Activated gamma-delta T cell treated with anti-CD3 and anti-CD28 coated beads, Interleukin-2, amount 50 U/mL, for 16 hours (primary cell): Measurements from ENCODE around the gene WBP11.

Experiments used
- DNase-seq: peaks from one replicate; pipeline ENCODE4 v3.0.0-alpha.2; 2020; ENCODE audit warnings: low read depth

The WBP11 gene

DNA sequence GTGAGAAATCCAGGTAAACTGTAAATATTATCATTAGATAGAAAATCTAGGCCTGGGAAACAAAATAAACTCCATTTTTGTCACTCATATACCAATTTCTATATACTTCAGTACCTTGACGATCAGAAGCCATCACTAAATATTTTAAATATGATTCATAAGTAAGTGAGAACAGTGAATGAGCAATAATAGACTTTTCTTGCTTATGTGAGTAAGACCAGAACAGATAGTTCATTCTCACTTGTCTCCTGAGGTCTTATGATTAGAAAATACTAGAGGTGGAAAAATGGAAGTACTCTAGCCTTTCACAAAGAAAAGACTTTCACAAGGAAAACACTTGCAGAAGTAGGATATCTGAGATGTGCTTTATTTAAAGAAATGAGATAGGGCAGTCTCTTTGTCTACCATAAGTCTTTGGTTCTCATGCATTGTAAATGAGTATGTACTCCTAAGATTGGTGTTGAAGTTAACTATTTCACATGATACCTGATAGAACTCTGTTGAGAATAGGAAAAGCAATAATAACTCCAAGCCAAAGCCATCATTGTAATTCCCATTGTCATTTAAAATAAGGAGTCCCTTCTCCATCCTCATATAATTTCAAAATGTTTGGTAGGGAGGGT, 20.8 kb upstream of the WBP11 start:
- no peak for DNase-seq

DNA sequence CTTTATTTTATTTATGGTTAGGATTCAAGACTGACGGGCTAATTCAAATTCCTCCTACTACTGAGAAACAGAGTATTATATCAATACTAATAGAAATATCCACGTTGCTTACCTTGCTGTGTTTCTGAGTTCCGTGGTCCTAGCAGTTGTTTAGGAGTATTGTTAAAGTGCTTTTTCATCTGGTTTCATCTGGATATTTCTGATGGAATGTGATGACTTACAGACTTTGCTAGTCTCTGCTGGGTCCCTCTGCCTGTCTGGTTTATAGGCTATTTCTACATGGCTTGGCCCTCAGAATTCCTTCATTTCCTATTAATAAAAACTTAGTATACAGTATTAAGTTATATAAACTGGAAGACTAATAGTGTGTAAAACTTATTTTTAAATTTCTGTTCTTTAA, 10.7 kb upstream of the WBP11 start, which contains the start of gene SMCO3:
TSS of gene SMCO3 (minus strand) at position 169 of the 400 bp plus-strand sequence. CDS start 7,502 bp downstream, outside the sequence.
- DNase-seq, result no peak

DNA sequence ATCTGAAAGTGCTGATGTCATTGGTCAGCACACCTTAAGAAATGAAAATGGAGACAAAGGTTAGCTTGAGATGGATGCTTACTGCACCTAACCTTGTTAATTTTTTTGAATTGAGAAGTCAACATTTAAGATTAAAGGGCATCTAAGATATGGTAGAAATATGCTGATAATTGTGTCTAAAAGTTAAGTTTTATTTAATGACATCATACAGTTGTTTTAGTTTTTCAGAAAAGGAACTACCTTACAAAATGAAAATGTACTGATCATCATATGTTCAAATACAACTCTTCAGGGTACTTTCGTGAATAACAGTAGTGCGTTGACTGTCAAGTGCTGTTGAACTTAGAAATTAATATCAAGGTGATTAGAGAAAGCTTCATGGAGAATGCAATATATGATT, 8.2 kb upstream of the WBP11 start:
- no peak for DNase-seq

DNA sequence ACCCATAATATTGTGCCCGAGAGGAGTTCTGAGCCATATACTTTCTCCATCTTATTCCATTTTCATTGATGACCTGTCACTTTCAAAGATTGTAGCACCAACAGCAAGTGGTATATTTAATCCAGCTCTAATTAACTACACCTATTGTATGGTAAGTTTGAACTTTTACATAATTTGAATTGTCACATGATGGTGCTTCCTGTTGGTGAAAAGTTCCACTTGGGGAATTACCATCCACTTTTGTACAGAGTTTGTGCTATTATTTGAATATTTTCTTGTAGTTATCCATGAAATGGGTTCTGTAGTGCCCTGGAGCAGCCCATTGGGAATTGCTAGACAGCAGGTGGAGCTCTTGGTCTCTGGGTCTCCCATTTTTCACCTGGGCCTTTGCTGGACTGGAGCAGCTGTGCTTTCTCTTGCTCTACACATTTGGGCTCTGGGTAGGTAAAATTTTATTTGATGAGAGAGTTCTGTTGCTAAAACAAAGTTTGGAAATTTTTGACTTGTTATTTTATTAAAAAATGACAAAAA, 7.7 kb upstream of the WBP11 start:
- DNase-seq, result no peak

DNA sequence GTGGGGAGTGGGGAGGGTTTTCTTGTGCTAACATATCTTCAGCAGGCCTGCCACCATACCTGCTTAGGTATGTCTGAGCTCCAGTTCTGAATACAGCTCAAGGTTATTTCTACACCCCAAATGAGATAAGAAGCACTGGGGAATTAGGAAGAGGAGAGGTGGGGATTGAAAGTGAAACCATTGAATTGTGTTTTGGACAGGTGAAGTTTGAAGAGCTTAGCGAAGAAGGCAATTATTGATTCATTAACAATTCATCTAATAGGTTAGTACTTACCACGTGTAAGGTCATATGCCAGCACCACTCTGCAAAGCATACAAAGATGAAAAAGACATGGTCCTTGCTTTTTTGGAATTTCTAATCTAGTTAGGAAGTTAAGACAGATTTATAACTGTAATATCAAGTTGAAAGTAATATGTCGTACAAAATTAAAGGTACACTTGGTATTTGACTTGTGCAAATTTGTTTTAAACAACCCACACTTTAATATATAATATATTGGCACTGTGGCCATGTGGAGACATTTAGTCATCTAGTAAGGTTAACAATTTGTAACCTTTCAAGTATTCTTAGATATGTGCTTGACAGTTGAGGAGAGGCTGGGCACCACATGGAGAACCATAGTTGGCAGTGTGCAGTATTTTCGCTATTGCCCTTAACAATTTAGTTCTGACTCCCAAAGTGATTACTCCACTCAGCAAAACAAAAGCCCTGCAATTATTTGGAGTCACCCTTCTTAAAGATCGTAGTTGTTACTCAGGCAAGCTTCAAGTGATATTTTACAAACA, 7.1 kb upstream of the WBP11 start:
- DNase-seq, result no peak

DNA sequence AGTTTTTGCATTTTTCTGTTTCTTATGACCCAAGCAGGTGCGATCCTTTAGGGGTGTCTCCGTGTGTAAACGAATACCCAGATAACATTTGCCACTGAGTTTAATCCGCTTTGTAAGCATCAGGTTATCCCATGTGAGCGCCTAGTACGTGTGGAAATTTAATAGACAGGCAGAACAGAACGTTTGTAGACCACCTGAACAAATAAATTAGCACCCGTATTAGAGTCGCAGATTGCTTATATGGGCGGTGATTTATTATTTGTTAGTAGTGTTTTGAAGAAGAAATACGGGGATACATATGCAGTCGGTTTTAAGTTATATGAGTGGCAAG, 517 bp upstream of the WBP11 start:
- DNase-seq, result no peak

DNA sequence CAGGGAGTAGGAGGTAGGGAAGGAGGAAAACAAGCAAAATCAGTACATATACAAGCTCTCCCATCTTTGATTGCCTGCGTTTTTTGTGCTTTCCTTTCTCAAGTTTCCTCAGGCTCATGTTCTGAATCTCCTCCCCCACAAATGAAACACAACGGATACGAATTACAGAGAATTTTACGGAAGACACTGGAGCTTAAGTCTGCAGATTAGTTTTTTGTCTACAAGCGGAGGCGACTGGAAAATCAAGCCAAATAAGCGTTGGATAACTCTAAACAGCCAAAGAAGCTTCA, 612 bp downstream of the WBP11 start:
- DNase-seq, result no peak

DNA sequence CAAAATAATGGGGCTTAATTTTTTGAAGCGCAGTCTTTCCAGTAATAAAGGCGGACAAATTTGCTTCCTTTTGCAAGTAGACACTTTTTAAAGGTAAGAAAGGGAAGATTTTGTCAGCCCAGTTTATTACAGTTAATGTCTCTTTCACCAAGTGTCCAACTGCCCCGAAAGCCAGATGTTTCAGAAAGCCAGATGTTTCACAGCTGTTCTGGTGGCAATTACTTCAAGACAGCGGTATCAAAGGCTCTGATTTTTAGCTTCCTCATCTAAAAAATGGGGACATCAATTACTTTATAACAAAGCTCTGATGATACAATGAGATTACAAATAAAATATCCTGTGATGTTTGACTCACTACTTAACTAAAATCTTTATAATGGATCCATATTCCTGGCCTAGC, 1.0 kb downstream of the WBP11 start:
- DNase-seq, result no peak

DNA sequence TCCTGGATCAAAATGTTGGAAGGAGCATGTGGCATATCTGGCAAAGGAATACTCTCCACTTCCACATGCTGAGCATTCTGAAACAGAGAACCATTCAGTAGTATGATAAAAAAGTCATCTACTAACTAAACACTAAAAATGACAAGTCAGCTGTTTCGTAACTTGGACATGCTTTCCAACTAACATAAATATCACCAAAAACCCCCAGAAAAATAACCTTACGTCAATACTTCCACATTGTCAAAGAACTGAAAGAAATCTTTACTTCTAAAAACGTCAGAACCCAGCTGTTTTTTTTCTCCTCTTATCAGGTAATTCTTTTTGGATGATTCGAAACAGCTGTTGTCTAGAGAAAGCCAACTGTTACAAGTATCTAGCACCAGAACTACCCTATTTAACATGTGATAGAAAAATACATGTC, 8.2 kb downstream of the WBP11 start:
- no peak for DNase-seq

DNA sequence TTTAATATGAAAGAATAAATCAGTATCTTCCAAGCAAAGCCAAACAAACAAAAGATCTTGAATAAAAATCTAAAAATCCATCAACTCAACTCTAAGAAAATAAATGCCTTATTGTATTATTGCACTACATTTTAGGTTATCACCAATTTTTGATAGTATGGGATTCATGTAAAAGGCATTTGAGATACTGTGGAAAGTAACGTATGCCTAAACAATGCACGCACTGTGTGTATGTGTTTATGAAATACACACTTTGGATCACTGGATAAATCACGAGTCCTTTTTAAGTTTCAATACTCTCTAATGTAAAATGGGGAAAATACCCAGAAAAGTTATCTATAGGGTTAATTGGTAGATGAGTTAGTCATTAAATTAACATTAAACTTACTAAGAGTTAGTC, 17.7 kb downstream of the WBP11 start:
- DNase-seq, result no peak

DNA sequence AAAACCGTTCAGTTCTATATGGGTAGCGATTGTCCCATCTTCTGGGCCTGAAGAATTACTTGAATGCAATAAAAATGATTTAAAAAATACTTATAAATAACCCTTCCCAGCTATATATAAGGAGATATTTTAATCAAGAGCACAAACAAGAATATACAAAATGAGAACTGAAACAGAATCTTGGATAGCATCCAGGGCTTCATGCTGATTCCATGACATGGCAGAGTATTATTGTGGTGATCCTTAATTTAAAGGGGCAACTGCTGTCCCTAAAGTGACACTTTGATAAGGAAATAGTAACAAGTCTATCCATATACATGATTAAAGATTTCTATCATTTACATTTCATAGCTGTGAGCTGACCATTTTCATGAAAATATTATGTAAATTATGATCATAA, 18.8 kb downstream of the WBP11 start:
- DNase-seq, result no peak

DNA sequence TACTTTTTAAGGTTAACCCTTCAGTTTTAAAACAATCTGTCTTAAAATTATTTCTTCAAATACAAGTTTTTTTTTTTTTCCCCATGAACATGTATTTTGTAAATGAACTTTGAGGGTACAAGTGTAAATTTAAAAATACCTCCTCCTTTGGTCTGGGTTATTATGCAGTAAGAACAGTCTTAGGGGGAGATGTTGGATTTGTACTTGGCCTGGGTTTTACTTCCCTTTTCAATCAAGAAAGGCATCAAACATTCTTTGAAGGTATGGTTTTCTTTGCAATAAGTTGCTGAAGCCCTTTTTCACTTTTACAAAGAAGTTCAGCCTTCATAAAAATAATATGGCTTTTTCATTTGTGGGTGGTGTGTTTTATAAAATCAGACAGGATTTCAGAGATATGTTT, 20.5 kb downstream of the WBP11 start:
- DNase-seq, result no peak

DNA sequence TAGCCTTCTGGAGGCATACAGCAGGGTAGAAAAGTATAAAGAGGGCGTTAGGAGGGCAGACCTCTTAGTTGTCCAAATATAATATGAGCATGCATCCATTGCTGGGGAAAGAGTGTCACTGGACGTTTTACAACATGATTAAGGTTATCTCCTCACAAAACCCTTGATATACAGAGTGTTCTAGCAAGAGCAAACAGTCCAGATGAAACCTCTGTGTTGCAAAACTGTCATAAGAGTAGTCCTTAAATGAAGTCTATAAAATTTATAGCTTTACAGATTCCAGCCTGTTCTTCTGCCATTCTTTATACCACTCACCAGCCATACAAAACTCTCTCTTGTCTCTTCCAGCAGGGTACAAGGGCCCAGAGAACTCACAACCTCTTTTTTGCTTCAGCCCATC, 21.7 kb downstream of the WBP11 start:
- DNase-seq, result no peak

DNA sequence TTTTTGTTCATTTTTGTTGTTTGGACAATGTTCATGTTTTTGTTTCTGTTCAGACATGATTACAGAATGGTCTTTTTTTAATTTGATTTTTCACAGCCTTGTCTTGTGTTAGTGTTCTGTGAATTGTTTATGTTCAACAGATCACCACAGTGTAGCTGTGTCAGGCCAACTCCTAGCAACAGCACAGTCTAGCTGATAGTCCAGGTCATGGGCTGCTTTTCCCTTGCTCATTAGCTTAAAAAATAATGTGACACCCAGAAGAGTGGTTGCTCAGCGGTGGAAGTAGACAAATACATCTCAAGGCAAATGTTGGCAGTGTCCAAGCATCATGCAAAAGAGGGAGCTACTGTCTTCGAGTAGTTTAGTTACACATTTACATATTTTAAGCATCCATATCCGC, 22.4 kb downstream of the WBP11 start:
- DNase-seq, result no peak

DNA sequence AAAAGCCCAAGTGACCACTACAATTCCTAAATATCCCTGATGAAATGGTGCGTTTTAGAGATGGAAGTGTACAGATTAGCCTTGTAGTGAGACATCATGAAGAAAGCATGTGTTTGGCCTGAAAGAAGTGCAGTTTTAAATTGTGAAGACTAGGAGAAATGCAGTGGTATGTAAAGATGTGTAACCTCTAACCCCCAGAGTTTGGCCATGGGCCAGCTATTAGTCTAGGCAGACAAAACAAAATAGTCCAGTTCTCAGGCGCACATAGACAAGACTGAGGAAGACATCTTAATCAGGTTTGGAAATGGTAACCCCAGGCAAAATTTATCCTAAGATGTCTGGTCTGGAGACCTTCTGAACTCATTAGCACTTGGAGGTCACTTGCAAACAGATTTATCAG, 23.4 kb downstream of the WBP11 start:
- DNase-seq, result no peak

DNA sequence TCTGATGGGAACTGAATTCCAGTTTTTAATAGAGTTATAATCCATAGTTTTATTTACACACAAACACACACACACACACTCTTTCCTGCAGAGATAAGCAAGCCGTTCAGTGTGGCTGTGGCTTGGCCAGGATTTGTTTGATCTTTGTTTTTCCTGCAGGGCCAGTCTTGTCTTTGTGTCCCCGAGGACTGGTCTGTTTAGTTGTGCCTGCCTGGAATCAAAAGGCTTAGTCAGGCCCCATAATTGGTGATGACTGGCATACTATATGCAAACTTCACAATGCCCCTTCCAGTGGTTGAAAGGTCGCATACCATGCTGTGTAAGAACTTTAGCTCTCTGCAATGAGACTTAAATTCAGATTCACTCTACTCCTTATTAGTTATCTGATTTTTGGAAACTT, 26.0 kb downstream of the WBP11 start:
- no peak for DNase-seq

DNA sequence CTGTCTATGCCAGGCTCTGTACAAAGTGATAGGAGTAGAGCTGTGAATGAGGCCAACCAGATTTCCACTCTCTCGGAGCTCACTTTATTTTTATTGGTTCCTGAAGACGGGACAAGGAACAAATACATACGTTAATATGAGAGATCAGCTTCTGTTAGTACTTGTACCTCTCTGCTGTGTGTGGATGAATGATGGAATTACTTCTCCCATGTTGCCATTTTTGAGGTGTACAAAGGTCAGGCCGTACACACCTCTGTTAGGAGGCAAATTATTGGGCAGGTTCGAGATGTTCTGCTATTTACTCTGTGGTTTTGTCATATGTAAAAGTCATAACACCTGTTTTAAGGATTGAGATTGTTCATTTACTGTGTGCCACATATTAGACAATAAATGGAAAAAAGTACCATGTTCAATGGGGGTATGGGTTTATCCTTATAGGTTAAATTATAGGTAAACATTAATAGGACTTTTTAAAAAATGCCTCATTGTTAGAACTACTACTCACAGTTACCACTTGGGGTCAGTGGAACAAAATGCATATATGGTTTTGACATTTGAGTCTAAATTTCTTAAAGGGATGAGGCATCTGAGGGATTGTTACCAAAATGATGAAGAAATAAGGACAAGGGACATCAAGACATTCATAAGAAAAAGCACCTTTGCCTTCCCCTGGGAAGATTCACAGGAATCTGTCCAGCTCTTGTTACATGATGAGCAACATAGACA, 26.9 kb downstream of the WBP11 start:
- no peak for DNase-seq

DNA sequence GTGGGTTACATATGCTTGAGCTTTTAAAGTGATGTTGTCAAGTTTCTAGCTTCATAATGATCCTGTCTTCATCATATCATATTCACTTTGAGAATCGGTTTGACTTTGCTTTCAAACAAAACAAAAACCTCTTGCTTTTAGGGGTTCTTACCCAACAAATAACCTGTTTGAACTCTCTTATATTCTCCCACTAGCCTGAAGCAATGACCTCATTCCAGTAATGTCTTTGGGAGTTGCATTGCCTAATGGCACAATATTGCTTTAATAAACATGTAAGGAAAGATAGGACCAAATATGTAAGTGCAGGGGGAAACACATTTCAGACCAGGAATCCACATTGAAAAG, 27.7 kb downstream of the WBP11 start:
- DNase-seq, result no peak

DNA sequence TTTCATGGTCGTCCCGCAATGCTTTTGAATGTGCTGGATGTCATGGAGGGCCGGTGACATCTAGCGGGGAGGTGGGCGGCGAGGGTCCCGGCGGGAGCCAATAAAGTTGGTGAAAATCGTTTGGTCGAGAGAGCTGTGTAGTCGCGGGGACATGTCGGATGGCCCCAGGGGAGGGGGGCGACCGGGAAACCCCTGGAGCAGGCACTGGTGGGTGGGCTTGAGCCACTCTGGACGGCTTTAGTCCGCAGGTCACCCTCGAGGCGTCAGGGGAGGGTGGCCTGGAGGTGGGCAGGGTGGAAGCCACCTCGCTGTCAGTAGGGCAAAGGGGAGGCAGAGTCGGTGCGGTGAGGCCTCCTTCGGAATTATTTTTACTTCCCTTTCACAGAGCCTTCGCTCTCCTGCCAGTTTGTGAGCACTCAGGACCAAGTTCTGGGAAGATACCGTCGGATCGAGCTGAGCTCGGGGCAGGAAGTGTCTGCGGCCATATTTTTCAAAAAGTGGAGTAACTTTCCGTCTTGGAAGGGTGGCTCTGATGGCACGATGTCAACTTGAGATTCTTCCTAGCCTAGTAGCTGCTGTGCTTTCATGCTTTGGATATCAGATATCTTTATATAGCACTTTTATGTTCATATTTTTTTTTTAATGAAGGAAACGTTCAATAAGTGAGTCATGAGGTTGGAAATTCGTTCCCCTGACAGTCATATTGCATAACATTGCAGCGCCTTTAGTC, 28.2 kb downstream of the WBP11 start:
- no peak for DNase-seq

DNA sequence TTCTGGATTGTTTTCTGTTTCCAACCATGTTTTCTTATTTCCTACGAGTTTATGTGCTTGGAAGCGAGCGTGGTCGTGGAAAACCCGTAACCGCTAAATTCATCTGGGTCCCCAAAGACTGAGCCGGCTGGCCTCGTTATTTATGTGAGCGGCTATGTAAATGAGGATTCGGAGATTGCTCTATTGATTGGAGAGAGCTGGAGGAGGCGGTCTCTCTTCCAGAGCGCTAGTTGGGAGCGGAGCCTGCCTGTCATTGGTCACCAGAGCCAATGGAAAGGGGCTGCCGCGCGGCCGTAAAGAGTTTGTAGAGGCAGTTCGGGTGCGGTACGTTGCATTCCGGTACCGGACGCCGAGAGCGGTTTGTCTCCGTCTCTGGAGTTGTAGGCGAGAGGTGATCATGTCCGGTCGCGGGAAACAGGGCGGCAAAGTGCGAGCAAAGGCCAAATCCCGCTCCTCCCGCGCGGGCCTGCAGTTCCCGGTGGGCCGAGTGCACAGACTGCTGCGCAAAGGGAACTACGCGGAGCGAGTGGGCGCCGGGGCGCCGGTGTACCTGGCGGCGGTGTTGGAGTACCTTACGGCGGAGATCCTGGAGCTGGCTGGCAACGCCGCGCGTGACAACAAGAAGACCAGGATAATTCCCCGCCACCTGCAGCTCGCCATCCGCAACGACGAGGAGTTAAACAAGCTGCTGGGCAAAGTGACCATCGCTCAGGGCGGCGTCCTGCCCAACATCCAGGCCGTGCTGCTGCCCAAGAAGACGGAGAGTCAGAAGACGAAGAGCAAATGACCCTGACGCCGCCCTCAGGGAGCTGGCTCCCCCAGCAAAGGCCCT, 29.0 kb downstream of the WBP11 start:
- DNase-seq, result peak; percentile 79

DNA sequence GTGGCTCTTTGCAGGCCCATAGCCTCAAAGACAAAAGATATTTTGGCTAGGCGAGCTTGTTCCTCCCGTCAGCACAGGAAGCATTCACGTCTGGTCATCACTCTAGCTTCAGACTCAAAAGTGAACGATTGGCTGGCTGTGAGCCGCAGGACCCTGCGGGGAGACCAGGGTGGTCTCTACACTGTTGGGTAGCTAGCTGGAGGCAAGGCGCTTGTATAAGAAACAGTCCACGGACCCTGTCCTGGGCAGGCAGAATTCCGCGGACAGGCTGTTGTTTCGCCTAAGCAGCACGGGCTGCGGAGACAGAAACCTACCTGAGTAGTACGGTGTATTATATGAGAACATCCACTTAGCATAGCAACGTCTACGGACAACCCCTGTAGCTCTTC, 29.6 kb downstream of the WBP11 start:
- DNase-seq, result peak; percentile 13

DNA sequence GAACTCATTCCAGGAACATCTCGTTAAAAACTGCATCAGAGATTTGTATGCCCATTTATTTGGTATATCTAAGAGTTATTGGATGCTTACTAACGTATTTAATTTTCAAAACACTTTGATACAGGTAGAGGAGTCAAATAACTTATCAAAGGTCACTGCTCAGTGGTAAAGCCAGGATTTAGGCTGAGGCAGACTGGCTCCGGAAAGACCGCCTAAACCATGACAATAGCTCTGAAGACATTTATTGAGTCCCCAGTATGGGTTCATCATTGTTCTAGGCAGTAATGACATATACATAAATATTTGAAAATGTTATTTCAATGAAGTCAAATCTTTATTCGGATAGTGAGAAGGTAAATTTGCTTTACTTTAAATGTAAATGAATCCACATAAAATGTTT, 30.3 kb downstream of the WBP11 start:
- DNase-seq, result no peak
